BE2C (cell line): Measurements from ENCODE around the gene ZNF302.

Experiments used
- DNase-seq: peaks from one replicate; pipeline ENCODE4 v3.0.0-alpha.2; 2020
- H3K27me3 ChIP-seq: fragments of 250-450 bp; sonication (Bioruptor Pico); 2 replicates; pipeline ENCODE4 v1.5.1; 2020; ENCODE audit warnings: mild to moderate bottlenecking
- H3K36me3 ChIP-seq: fragments of 250-450 bp; sonication (Bioruptor Pico); 2 replicates; pipeline ENCODE4 v1.5.1; 2020; ENCODE audit warnings: mild to moderate bottlenecking
- H3K4me1 ChIP-seq: fragments of 250-450 bp; sonication (Bioruptor Pico); 2 replicates; pipeline ENCODE4 v1.5.1; 2020
- H3K4me3 ChIP-seq: 2 replicates; pipeline ENCODE4 v1.5.1; 2011; ENCODE audit warnings: low read depth, low read length
- H3K9me3 ChIP-seq: fragments of 250-450 bp; sonication (Bioruptor Pico); 2 replicates; pipeline ENCODE4 v1.5.1; 2020
- TF ChIP-seq, protein P1 (sequence below): IDR thresholded peaks from 2 replicates; pipeline ENCODE4 v1.5.1; 2012; ENCODE audit warnings: mild to moderate bottlenecking, low read depth, low read length

The ZNF302 gene

DNA sequence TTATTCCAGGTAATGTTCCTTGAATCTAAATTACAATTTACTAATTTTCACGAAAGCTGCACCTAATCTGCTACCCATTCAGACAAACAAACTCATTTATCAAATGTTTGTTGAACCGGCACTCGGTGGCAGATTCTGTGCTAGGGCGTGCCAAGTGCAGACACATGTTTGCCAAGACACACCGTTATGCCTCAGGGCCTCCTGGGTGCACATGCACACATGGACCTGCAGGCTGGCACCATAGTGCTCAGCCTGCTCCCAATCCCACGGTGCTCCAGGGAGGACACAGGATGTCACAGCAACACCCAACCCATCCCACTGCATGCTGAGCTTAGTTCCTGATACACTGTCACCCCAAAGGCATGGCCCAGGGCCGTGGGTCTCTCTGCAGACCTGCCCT lies 8.2 kb upstream of the ZNF302 start:
- TF ChIP-seq, protein P1, sequence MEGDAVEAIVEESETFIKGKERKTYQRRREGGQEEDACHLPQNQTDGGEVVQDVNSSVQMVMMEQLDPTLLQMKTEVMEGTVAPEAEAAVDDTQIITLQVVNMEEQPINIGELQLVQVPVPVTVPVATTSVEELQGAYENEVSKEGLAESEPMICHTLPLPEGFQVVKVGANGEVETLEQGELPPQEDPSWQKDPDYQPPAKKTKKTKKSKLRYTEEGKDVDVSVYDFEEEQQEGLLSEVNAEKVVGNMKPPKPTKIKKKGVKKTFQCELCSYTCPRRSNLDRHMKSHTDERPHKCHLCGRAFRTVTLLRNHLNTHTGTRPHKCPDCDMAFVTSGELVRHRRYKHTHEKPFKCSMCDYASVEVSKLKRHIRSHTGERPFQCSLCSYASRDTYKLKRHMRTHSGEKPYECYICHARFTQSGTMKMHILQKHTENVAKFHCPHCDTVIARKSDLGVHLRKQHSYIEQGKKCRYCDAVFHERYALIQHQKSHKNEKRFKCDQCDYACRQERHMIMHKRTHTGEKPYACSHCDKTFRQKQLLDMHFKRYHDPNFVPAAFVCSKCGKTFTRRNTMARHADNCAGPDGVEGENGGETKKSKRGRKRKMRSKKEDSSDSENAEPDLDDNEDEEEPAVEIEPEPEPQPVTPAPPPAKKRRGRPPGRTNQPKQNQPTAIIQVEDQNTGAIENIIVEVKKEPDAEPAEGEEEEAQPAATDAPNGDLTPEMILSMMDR, result no peak
- no peak for DNase-seq
- no peaks in the 10 kb centered on the region for H3K27me3 ChIP-seq
- no peaks in the 10 kb centered on the region for H3K9me3 ChIP-seq
- no peaks in the 10 kb centered on the region for H3K4me1 ChIP-seq
- H3K4me3 ChIP-seq, result no peak overlapping the region
- H3K36me3 ChIP-seq, result no peaks in the 10 kb centered on the region

DNA sequence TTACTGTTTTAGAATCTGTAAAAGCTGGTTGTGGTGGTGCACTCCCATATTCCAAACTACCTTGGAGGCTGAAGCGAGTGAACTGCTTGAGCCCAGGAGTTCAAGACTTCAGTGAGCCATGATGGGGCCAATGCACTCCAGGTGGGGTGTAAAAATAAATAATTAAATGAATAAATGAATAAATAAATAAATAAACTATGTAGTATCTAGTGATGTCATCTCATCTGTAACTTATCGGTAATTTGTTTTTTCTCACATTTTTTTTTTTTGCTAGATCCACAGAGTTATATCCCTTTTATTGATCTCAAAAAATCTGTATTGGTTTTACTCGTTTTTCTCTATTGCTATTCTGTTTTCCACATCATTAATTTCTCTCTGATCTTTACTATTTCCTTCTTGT lies 5.5 kb upstream of the ZNF302 start:
- no peak overlapping the region for H3K4me3 ChIP-seq
- no peak for DNase-seq
- no peaks in the 10 kb centered on the region for H3K4me1 ChIP-seq
- no peaks in the 10 kb centered on the region for H3K9me3 ChIP-seq
- TF ChIP-seq, protein P1, result no peak
- H3K36me3 ChIP-seq, result no peaks in the 10 kb centered on the region
- H3K27me3 ChIP-seq, result no peaks in the 10 kb centered on the region

DNA sequence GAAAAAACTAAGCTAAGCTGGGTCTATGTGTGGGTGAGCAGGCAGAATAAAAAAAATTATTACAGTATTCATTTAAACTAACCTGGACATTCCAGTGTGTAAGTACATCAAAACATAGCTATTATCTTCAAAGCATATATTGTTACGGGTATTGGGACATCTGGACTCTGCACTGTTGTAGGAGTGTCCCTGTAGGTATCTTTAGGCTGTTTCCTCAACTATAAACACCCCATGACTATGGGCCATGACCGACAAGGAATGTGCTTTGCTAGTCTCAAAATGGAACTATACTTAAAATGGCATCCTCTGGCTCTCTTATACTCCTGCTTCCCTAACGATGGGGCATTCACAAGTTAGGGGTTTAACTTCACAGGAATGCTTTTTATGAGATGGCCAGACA lies 3.9 kb upstream of the ZNF302 start:
- H3K4me1 ChIP-seq, result no peaks in the 10 kb centered on the region
- no peaks in the 10 kb centered on the region for H3K36me3 ChIP-seq
- DNase-seq, result no peak
- H3K9me3 ChIP-seq, result no peaks in the 10 kb centered on the region
- H3K27me3 ChIP-seq, result no peaks in the 10 kb centered on the region
- H3K4me3 ChIP-seq, result no peak overlapping the region
- TF ChIP-seq, protein P1, result no peak

DNA sequence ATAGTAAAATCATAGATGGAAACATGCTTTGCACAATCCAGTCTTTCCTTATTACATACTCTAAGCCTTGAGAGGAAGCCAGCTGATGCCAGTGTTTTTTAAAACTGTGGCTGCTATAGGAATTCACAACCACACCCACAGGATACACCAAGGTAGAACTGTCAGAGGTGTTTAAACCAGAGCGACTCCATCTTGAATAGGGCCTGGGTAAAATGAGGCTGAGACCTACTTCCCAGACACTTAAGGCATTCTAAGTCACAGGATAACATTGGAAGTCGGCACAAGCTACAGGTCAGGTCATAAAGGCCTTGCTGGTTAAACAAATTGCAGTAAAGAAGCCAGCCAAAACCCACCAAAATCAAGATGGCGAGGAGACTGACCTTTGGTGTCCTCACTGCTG lies 2.2 kb upstream of the ZNF302 start:
- Histone ChIP-seq H3K4me1 (no peaks in the 10 kb centered on the region), H3K36me3 (0 out of 2 replicates have a peak, but pooled peaks cover 4% of the 10 kb centered on the region), H3K4me3 (no peak overlapping the region), H3K27me3 (no peaks in the 10 kb centered on the region), H3K9me3 (no peaks in the 10 kb centered on the region)
- TF ChIP-seq, protein P1, result no peak
- no peak for DNase-seq

DNA sequence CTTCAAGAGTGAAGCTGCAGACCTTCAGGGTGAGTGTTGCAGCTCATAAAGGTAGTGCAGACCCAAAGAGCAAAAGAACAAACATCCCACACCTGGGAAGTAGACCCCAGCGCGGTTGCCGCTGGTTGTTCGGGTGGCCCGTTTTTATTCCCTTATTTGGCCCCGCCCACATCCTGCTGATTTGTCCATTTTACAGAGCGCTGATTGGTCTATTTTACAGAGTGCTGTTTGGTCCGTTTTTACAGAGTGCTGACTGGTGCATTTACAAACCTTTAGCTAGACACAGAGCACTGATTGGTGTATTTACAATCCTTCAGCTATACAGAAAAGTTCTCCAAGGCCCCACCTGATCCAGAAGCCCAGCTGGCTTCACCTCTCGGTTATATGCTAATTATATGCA lies 1.6 kb upstream of the ZNF302 start:
- Histone ChIP-seq H3K27me3 (no peaks in the 10 kb centered on the region), H3K9me3 (no peaks in the 10 kb centered on the region), H3K4me1 (no peaks in the 10 kb centered on the region), H3K4me3 (no peak overlapping the region), H3K36me3 (0 out of 2 replicates have a peak, but pooled peaks cover 4% of the 10 kb centered on the region)
- DNase-seq, result no peak
- TF ChIP-seq, protein P1, result no peak

DNA sequence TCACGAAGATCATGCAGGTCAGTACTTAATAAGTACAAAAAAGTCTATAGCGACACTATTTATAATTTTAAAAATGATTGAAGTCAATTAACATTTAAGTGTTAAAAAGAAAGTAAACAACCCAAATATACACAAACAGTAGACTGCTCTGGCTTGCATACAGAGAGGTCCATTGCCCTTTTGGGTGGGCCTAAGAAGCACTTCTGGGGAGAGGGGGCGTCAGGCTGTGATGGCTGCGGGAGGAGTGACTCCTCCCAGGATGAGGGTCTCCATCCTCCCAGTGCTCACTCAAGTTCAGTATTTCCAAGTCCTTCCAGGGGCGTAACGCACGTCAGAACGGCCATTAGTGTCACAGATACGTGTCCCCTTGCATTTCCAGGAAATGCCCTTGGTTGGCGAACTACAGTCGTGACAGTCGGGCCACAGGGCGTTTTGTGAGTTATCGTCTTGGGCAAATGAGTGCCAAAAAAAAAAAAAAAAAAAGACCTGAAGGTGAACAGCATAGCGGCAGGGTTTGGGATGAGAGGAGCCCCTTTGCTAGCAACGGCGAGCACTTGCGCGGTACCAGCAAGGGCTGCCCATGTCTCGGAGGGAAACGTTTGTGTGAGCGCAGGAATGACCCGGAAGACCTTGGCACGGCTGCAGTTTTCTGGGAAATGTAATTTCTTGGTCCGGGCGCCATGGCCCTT lies 637 bp upstream of the ZNF302 start, which contains the start of gene SCGB2B2:
Gene SCGB2B2 (minus strand): TSS at position 463 of the 689 bp plus-strand sequence. CDS start 82,596 bp downstream, outside the sequence.
- peak; percentile 64 for DNase-seq
- TF ChIP-seq, protein P1, result no peak
- Histone ChIP-seq H3K4me1 (no peaks in the 10 kb centered on the region), H3K36me3 (peaks cover 9% of the 10 kb centered on the region; the same call in 1 of the 2 replicates), H3K4me3 (peak within 1 kb of the TSS; percentile 88), H3K27me3 (no peaks in the 10 kb centered on the region), H3K9me3 (peaks cover 2% of the 10 kb centered on the region; the same call in 1 of the 2 replicates)
